CD8-positive, alpha-beta memory T cell (primary cell): ENCODE measurements around the gene GRHPR. TPM values are rescaled to one million over a fixed set of nuclear protein-coding genes. Genes with fewer than 3 reads are reported as not detected.

Source experiments
- CTCF ChIA-PET: fragments of 350-600 bp; sonication (Branson Sonifier 250); formaldehyde crosslinking; loops from one replicate; lab custom pipeline; 2021; ENCODE audit warnings: antibody characterized with exemption; lab: Charles Lee
- POLR2A ChIA-PET: fragments of 350-600 bp; sonication (Branson Sonifier 250); formaldehyde crosslinking; loops from one replicate; lab custom pipeline; 2021; ENCODE audit warnings: antibody characterized with exemption; lab: Charles Lee
- DNase-seq, 5 donors: peaks; one replicate each; pipeline versions ENCODE4 v3.0.0 to v3.0.0-alpha.2; 2020 to 2022; ENCODE audit warnings: mixed read lengths in 1 of 5
- H3K27ac ChIP-seq: one replicate; pipeline ENCODE4 v1.7.0; 2013; ENCODE audit warnings: low read depth, mild to moderate bottlenecking, low read length, moderate library complexity
- H3K27me3 ChIP-seq: 2 replicates; pipeline ENCODE4 v1.7.0; 2013; ENCODE audit warnings: low read length, mild to moderate bottlenecking; ENCODE audit not compliant: insufficient read depth, poor library complexity, severe bottlenecking
- H3K36me3 ChIP-seq: 2 replicates; pipeline ENCODE4 v1.7.0; 2013; ENCODE audit warnings: mild to moderate bottlenecking, low read length, moderate library complexity; ENCODE audit not compliant: insufficient read depth
- H3K4me1 ChIP-seq: 2 replicates; pipeline ENCODE4 v1.7.0; 2013; ENCODE audit warnings: mild to moderate bottlenecking, low read length, moderate library complexity; ENCODE audit not compliant: insufficient read depth
- H3K4me3 ChIP-seq: 2 replicates; pipeline ENCODE4 v1.7.0; 2013; ENCODE audit warnings: mild to moderate bottlenecking, low read length
- H3K9me3 ChIP-seq: 2 replicates; pipeline ENCODE4 v1.7.0; 2013; ENCODE audit warnings: mild to moderate bottlenecking, low read length
- H3K27ac Mint-ChIP-seq, 8 donors: one replicate each; pipeline ENCODE4 v1.8.0; 2020 to 2021; ENCODE audit warnings: mixed read lengths in 8 of 8, mild to moderate bottlenecking in 6 of 8, inconsistent platforms in 3 of 8, moderate library complexity in 3 of 8
- H3K27me3 Mint-ChIP-seq, 2 donors: one replicate each; pipeline ENCODE4 v1.8.0; 2020 to 2021; ENCODE audit warnings: mixed read lengths in 2 of 2, mild to moderate bottlenecking in 1 of 2, moderate library complexity in 1 of 2
- H3K36me3 Mint-ChIP-seq, 3 donors: one replicate each; pipeline ENCODE4 v1.8.0; 2020 to 2021; ENCODE audit warnings: mixed read lengths in 3 of 3, inconsistent platforms in 1 of 3, mild to moderate bottlenecking in 1 of 3
- H3K4me1 Mint-ChIP-seq, 3 donors: one replicate each; pipeline ENCODE4 v1.8.0; 2020 to 2021; ENCODE audit warnings: mixed read lengths in 3 of 3, inconsistent platforms in 1 of 3, mild to moderate bottlenecking in 1 of 3
- H3K4me3 Mint-ChIP-seq, 7 donors: one replicate each; pipeline ENCODE4 v1.8.0; 2020 to 2021; ENCODE audit warnings: mixed read lengths in 7 of 7, mild to moderate bottlenecking in 6 of 7, moderate library complexity in 4 of 7, inconsistent platforms in 2 of 7
- H3K9me3 Mint-ChIP-seq, 5 donors: one replicate each; pipeline ENCODE4 v1.8.0; 2020 to 2022; ENCODE audit warnings: mixed read lengths in 5 of 5, mild to moderate bottlenecking in 3 of 5, moderate library complexity in 2 of 5, inconsistent platforms in 1 of 5
- polyA plus RNA-seq: library from polyadenylated mRNA; unstranded; fragments of 300-500 nt; fragmentation: Illumina TruSeq; gene quantifications from one replicate; pipeline ENCODE4 v1.2.3, GENCODE V29; 2021
- total RNA-seq, 2 experiments: library from RNA; stranded (reverse); gene quantifications; one replicate each; pipeline ENCODE4 v1.2.3, GENCODE V29; 2021

Gene GRHPR
- total and polyA plus RNA-seq, 3 experiments from 2014 or later: 77.4 to 94.1 (median 87.4) TPM

GRCh38 chr9:37433867-37434371, 11.4 kb downstream of the GRHPR start:
- H3K27ac Mint-ChIP-seq: no peak overlapping the region
- Histone ChIP-seq H3K4me1 (no peaks in the 10 kb centered on the region), H3K27ac (no peak overlapping the region), H3K36me3 (peaks cover 16% of the 10 kb centered on the region), H3K27me3 (no peaks in the 10 kb centered on the region), H3K4me3 (no peak overlapping the region), H3K9me3 (no peaks in the 10 kb centered on the region)
- ChIA-PET POLR2A (no interaction called here), CTCF (interaction anchor here (0.7 kb wide), 1 partner anchor 18 kb away, joined by 3 read pairs; no protein-coding TSS in a partner anchor)
- DNase-seq: no peak
- H3K27me3 Mint-ChIP-seq: no peaks in the 10 kb centered on the region
- peaks cover 0 to 85% (median 5%) of the 10 kb centered on the region in 3 donors for H3K36me3 Mint-ChIP-seq
- peaks cover 0 to 4% (median 0%) of the 10 kb centered on the region in 3 donors for H3K4me1 Mint-ChIP-seq
- H3K4me3 Mint-ChIP-seq: no peak overlapping the region
- H3K9me3 Mint-ChIP-seq: no peaks in the 10 kb centered on the region

- Histone ChIP-seq H3K9me3 (no peaks in the 10 kb centered on the region), H3K27ac (no peak overlapping the region), H3K36me3 (peaks cover 38% of the 10 kb centered on the region), H3K4me1 (no peaks in the 10 kb centered on the region), H3K27me3 (no peaks in the 10 kb centered on the region), H3K4me3 (no peak overlapping the region)
- POLR2A ChIA-PET: no interaction called here
- Mint-ChIP-seq H3K36me3 (peaks cover 0 to 90% (median 9%) of the 10 kb centered on the region in 3 donors), H3K9me3 (no peaks in the 10 kb centered on the region), H3K27ac (no peak overlapping the region), H3K4me3 (no peak overlapping the region), H3K4me1 (peaks cover 0 to 4% (median 0%) of the 10 kb centered on the region in 3 donors), H3K27me3 (no peaks in the 10 kb centered on the region)
- CTCF ChIA-PET: interaction anchor here (0.5 kb wide), 1 partner anchor 60 kb away, joined by 3 read pairs; no protein-coding TSS in a partner anchor
- DNase-seq: no peak
Observed at GRCh38 chr9:37436540-37436939, 14.0 kb downstream of the GRHPR start.

GRCh38 chr9:37437010-37437409, 14.5 kb downstream of the GRHPR start:
- no peak overlapping the region for H3K4me3 Mint-ChIP-seq
- Histone ChIP-seq H3K4me3 (no peak overlapping the region), H3K9me3 (no peaks in the 10 kb centered on the region), H3K27ac (no peak overlapping the region), H3K27me3 (no peaks in the 10 kb centered on the region), H3K36me3 (peaks cover 42% of the 10 kb centered on the region), H3K4me1 (no peaks in the 10 kb centered on the region)
- POLR2A ChIA-PET: no interaction called here
- no peak for DNase-seq
- H3K36me3 Mint-ChIP-seq: peaks cover 0 to 90% (median 13%) of the 10 kb centered on the region in 3 donors
- CTCF ChIA-PET: interaction anchor here (0.5 kb wide), 1 partner anchor 61 kb away, joined by 3 read pairs; no protein-coding TSS in a partner anchor
- peaks cover 0 to 4% (median 0%) of the 10 kb centered on the region in 3 donors for H3K4me1 Mint-ChIP-seq
- no peaks in the 10 kb centered on the region for H3K27me3 Mint-ChIP-seq
- no peaks in the 10 kb centered on the region for H3K9me3 Mint-ChIP-seq
- peak overlapping the region in 3 of 8 donors; percentile 43 to 84 (median 81) for H3K27ac Mint-ChIP-seq

- ChIA-PET CTCF (no interaction called here), POLR2A (no interaction called here)
- peaks cover 48% of the 10 kb centered on the region for H3K36me3 ChIP-seq
- H3K9me3 ChIP-seq: no peaks in the 10 kb centered on the region
- H3K27me3 ChIP-seq: no peaks in the 10 kb centered on the region
- Mint-ChIP-seq H3K9me3 (no peaks in the 10 kb centered on the region), H3K27me3 (no peaks in the 10 kb centered on the region), H3K36me3 (peaks cover 0 to 92% (median 13%) of the 10 kb centered on the region in 3 donors), H3K27ac (peak overlapping the region in 2 of 8 donors; percentile 36 to 43), H3K4me3 (no peak overlapping the region), H3K4me1 (peaks cover 0 to 3% (median 0%) of the 10 kb centered on the region in 3 donors)
- H3K4me3 ChIP-seq: no peak overlapping the region
- no peaks in the 10 kb centered on the region for H3K4me1 ChIP-seq
- no peak for DNase-seq
- H3K27ac ChIP-seq: no peak overlapping the region
Observed at GRCh38 chr9:37437621-37438020, 15.1 kb downstream of the GRHPR start.

- H3K27ac Mint-ChIP-seq: peak overlapping the region in 2 of 8 donors; percentile 48 to 81
- POLR2A ChIA-PET: no interaction called here
- Histone ChIP-seq H3K4me3 (no peak overlapping the region), H3K36me3 (peaks cover 49% of the 10 kb centered on the region), H3K4me1 (no peaks in the 10 kb centered on the region), H3K9me3 (no peaks in the 10 kb centered on the region), H3K27ac (no peak overlapping the region), H3K27me3 (no peaks in the 10 kb centered on the region)
- no peak for DNase-seq
- CTCF ChIA-PET: no interaction called here
- no peaks in the 10 kb centered on the region for H3K9me3 Mint-ChIP-seq
- no peak overlapping the region for H3K4me3 Mint-ChIP-seq
- no peaks in the 10 kb centered on the region for H3K4me1 Mint-ChIP-seq
- H3K36me3 Mint-ChIP-seq: peaks cover 0 to 91% (median 13%) of the 10 kb centered on the region in 3 donors
- H3K27me3 Mint-ChIP-seq: no peaks in the 10 kb centered on the region
Observed at GRCh38 chr9:37438359-37438758, 15.9 kb downstream of the GRHPR start.

- Histone ChIP-seq H3K9me3 (no peaks in the 10 kb centered on the region), H3K36me3 (peaks cover 43% of the 10 kb centered on the region), H3K4me3 (no peak overlapping the region), H3K4me1 (no peaks in the 10 kb centered on the region), H3K27me3 (no peaks in the 10 kb centered on the region), H3K27ac (no peak overlapping the region)
- H3K9me3 Mint-ChIP-seq: no peaks in the 10 kb centered on the region
- POLR2A ChIA-PET: interaction anchor here (0.7 kb wide), 1 partner anchor 24 kb away, joined by 3 read pairs; no protein-coding TSS in a partner anchor
- peaks cover 7 to 18% (median 11%) of the 10 kb centered on the region in 3 donors for H3K4me1 Mint-ChIP-seq
- no peak overlapping the region for H3K4me3 Mint-ChIP-seq
- peaks cover 0 to 1% of the 10 kb centered on the region in 2 donors for H3K27me3 Mint-ChIP-seq
- peak overlapping the region in 1 of 8 donors; percentile 32 for H3K27ac Mint-ChIP-seq
- DNase-seq: no peak
- CTCF ChIA-PET: no interaction called here
- H3K36me3 Mint-ChIP-seq: peaks cover 0 to 73% (median 11%) of the 10 kb centered on the region in 3 donors
Observed at GRCh38 chr9:37441776-37442370, 19.4 kb downstream of the GRHPR start.

- Histone ChIP-seq H3K4me1 (no peaks in the 10 kb centered on the region), H3K27ac (no peak overlapping the region), H3K9me3 (no peaks in the 10 kb centered on the region), H3K27me3 (no peaks in the 10 kb centered on the region), H3K36me3 (peaks cover 41% of the 10 kb centered on the region), H3K4me3 (no peak overlapping the region)
- ChIA-PET POLR2A (interaction anchor here (0.7 kb wide), 1 partner anchor 24 kb away, joined by 3 read pairs; no protein-coding TSS in a partner anchor), CTCF (no interaction called here)
- Mint-ChIP-seq H3K9me3 (no peaks in the 10 kb centered on the region), H3K36me3 (peaks cover 0 to 69% (median 9%) of the 10 kb centered on the region in 3 donors), H3K4me1 (peaks cover 10 to 23% (median 13%) of the 10 kb centered on the region in 3 donors), H3K27me3 (peaks cover 0 to 1% of the 10 kb centered on the region in 2 donors), H3K4me3 (no peak overlapping the region), H3K27ac (peak overlapping the region in 1 of 8 donors; percentile 29)
- DNase-seq: no peak
Observed at GRCh38 chr9:37442556-37442955, 20.1 kb downstream of the GRHPR start.

- H3K27ac Mint-ChIP-seq: no peak overlapping the region
- no peaks in the 10 kb centered on the region for H3K9me3 Mint-ChIP-seq
- DNase-seq: no peak
- H3K4me3 Mint-ChIP-seq: no peak overlapping the region
- peaks cover 13 to 32% (median 15%) of the 10 kb centered on the region in 3 donors for H3K4me1 Mint-ChIP-seq
- POLR2A ChIA-PET: no interaction called here
- no peaks in the 10 kb centered on the region for H3K27me3 ChIP-seq
- peaks cover 0 to 65% (median 9%) of the 10 kb centered on the region in 3 donors for H3K36me3 Mint-ChIP-seq
- peaks cover 0 to 1% of the 10 kb centered on the region in 2 donors for H3K27me3 Mint-ChIP-seq
- H3K9me3 ChIP-seq: no peaks in the 10 kb centered on the region
- H3K36me3 ChIP-seq: peaks cover 37% of the 10 kb centered on the region
- H3K4me3 ChIP-seq: no peak overlapping the region
- no peak overlapping the region for H3K27ac ChIP-seq
- CTCF ChIA-PET: no interaction called here
- no peaks in the 10 kb centered on the region for H3K4me1 ChIP-seq
Observed at GRCh38 chr9:37443566-37443965, 21.1 kb downstream of the GRHPR start.
